Raji (cell line): ENCODE measurements around the gene GPR17.

ENCODE experiments used
- POLR2A ChIP-seq: IDR thresholded peaks from 2 replicates; pipeline ENCODE4 v1.6.1; 2011; ENCODE audit warnings: low read depth, low read length, control low read depth; ENCODE audit not compliant: insufficient read depth

GPR17 gene

DNA sequence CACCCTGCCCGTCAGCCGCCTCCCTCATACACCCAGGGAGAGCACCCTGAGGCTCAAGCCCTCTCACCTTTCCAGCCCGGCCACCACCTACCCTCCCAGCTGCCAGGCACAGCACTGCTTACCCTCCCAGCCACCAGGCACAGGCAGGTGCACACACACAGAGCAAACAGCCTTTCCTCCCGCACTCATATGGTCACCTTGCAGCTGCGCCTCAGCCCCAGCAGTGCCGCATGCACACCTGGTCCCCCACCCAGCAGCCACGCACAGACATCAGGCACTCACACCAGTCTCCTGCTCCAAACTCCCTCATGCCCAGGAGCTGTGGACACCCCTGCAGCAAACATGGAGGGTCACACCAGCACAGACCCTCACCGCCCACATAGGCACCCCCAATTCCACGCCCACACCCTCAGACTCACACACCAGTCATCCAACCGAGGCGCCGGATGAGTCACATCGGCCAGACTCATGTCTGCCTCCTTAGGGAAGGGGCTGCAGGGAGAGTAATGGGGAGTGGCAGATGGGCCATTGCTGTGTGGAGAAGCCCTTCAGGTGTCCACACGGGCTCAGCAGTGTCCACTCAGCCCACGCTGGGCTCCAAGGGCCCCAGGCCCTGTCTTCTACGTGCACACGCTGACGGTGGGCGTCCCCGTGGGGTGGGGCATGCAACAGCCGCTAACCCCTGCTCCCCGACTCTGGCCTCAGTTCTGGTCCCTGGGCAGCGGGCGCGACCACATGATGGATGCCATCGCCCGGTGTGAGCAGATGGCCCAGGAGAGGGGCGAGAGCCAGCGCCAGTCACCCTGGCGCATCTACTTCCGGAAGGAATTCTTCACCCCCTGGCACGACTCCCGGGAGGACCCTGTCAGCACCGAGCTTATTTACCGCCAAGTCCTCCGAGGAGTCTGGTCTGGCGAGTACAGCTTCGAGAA is 22.3 kb upstream of the GPR17 start:
- TF ChIP-seq POLR2A, result no peak

DNA sequence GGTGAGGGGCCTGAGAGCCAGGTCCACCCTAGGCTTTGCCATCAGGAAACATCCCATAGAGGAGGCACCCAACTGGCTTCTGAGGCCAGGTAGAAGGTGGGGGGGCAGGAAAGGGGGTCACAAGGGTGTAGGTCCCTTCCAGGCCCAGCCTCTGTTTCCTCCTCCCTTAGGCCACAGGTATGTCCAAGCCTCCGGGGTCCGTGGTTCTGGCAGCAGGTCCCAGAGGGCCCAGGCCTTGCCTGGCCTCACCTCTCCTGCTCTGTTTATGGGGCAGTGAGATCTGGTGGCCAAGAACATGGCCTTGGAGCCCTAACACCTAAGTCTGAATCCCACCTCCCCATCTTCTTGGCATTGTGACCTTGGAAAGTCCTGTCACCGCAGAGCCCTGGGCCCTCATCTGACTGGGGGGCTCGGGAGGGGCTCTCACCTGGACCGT is 21.6 kb upstream of the GPR17 start:
- no peak for TF ChIP-seq POLR2A

DNA sequence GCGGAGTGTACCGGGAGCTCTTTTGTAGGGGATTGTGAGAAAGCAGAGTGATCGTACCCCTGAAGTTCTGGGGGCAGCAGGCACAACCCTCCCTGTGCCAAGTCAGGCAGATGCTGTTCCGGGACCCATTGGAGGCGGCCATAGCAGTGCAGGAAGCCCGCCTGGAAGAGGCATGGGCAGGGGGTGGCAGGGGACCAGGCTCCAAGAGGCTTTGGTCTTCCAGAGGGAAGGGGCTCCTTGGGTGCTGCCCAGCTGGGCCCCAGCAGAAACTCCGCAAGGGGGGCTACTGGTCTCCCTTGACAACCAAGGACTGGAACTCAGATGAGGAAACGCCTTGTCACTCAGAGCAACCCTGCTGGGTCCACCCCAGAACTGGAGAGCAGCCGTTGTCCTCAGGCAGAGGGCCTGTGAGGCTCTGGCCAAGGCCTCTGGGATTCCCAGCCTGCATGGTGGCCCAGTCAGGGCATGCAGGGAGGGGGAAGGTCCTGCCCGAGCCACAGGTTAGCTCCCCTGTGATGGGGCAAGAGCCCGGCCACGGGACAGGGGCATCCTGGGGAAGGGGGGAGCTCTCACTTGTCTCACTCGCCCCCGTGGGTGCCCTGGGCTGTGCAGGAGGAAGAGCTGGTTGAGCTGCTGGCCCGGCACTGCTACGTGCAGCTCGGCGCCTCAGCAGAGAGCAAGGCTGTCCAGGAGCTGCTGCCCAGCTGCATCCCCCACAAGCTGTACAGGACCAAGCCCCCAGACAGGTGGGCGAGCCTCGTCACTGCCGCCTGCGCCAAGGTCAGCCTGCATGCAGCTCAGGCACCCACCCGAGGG is 21.0 kb upstream of the GPR17 start:
- TF ChIP-seq POLR2A, result no peak

DNA sequence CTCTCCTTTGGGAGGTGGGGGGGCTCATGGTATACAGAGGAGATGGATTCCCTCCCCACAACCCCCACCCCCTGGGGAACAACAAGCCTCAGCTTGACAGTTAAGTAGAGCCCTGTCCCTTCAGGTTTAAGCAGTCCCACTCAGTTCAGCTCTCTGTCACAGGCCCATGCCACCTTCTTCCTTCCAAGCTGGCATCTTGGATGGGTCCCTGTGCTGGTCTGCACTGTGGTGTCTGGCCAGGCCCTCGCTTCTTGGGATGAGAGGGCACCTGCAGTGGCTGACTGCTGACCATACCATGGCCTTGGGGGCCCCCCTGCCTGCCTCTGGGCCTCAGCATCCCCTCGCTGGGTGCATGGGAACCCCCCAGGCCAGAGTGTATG is 20.4 kb upstream of the GPR17 start:
- no peak for TF ChIP-seq POLR2A

DNA sequence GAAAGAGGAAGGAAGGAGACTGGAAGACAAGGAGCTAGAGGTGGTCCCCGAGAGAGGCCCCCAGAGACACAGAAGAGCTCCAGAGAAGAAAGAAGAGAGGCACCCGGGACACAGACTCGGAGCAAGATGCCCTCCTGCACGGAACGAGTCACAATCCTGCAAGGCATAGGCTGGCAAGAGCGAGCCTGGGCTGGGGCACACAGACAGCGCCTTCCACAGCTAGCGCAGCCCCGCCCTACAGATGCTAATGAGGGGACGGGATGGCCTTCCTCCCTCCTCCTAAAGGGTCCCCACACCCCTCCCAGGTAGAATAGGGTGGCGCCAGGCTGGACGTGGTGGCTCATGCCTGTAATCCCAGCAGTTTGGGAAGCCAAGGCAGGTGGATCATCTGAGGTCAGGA is 19.8 kb upstream of the GPR17 start:
- TF ChIP-seq POLR2A, result no peak

DNA sequence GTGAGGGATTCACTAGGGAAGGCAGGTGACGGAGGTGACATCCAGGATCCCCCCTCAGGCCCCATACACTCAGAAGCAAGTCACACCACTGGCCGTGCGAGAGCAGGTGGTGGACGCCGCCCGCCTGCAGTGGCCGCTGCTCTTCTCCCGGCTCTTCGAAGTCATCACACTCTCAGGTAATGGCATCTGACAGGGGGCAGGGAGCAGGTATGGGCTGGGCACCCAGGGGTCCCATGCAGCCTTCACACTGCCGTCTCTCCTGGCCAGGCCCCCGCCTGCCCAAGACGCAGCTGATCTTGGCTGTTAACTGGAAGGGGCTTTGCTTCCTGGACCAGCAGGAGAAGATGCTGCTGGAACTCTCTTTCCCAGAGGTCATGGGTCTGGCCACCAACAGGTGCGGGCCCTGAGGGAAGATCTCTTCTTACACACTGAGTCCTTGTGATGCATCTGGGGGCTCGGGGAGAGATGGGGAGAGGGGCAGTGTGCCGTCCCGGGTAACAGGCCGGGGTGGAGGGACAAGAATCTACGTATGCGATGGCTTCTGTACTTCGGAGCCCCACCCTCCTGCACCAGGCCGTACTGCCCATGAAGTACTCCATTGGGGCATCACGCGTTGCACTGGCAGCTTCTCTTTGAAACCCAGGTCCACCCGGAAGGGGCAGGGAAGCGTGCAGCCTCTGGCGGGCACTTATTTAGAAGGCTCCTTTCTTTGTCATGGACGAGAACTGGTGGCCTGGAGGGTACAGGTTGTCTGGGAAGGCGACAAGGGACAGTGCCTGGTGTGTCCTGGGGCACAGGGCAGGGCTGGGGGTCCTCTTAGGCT is 18.8 kb upstream of the GPR17 start:
- TF ChIP-seq POLR2A, result no peak

DNA sequence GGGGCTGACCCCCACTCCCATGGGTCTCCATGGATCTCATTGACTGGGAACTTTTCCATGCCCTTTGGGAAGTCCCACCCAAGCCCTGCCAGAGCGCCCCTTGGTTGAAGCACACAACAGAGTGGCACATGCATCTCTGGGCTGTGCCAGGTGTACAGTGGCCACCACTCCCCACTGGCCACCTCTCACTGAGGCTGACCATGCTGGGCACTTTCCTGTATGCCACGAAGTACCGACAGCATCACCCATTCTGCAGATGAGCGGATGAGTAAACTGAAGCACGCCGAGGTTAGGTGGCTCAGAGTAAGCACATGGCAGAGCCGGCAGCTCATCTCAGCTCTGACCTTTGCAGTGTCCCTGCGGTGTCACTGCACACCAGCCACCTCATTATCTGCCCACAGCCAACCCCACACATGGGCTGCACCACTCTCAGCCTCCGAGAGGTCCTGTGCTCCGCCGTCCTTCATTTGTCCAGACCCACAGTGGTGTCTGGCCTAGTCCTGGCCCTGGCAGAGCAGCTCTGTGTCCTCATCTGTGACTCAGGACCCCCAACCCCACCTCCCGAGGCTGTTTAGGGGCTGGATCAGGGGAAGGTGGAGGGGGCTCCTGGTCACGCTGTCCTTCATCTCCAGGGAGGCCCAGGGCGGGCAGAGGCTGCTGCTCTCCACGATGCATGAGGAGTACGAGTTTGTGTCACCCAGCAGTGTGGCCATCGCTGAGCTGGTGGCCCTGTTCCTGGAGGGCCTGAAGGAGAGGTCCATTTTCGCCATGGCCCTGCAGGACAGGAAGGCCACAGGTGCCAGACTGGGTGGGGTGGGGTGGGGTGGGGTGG is 18.0 kb upstream of the GPR17 start:
- no peak for TF ChIP-seq POLR2A

DNA sequence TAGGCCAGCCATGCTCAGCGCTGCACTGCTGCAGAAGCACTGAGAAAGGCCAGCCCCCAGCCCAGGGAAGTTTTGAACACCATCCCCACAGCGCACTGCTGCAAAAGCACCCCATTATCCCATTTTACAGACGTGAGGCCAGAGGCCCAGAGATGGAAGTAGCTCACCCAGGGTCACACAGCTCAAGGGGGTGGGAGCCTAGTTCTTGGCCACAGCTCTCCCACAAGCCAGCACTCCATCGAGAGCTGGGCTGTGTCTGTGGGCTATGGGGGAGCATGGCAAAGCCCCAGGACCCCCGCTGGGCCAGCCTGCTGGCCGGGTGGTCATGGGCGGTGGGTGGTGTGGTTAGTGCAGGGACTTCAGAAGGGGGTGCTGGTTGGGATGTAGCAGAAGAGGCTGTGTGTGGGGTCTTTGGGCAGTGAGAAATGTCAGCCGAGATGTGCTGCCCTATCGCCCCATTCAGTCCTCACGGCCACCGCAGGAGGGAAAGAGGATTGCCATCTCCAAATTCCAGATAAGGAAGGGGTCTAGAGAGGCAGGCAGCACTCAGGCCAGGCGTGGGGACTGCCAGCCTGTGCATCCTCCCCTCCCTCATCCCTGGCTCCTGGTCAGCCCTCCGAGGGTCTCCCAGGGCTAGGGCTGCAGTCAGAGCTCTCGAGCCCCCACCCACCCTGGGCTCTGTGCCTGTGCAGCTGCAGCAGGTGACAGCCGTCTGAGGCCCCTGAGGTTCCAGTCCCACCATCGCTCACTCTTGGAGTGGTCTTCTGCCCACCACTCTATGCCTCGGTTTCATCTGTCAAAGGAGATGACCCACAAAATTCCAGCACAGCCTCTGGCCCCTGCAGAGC is 17.0 kb upstream of the GPR17 start:
- no peak for TF ChIP-seq POLR2A

DNA sequence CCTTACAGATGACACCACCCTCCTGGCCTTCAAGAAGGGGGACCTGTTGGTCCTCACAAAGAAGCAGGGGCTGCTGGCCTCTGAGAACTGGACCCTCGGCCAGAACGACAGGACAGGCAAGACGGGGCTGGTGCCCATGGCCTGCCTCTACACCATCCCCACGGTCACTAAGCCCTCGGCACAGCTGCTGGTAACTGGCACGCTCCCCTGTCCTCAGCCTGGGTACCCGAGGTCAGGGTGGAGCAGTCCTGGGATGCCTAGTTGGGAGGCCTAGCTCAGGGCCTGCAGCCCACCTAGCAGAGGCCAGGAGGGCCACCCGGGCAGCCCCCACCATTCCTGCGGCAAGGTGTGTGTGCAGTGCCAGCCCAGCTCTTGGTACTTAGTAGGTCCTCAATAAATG is 16.3 kb upstream of the GPR17 start:
- TF ChIP-seq POLR2A, result no peak

DNA sequence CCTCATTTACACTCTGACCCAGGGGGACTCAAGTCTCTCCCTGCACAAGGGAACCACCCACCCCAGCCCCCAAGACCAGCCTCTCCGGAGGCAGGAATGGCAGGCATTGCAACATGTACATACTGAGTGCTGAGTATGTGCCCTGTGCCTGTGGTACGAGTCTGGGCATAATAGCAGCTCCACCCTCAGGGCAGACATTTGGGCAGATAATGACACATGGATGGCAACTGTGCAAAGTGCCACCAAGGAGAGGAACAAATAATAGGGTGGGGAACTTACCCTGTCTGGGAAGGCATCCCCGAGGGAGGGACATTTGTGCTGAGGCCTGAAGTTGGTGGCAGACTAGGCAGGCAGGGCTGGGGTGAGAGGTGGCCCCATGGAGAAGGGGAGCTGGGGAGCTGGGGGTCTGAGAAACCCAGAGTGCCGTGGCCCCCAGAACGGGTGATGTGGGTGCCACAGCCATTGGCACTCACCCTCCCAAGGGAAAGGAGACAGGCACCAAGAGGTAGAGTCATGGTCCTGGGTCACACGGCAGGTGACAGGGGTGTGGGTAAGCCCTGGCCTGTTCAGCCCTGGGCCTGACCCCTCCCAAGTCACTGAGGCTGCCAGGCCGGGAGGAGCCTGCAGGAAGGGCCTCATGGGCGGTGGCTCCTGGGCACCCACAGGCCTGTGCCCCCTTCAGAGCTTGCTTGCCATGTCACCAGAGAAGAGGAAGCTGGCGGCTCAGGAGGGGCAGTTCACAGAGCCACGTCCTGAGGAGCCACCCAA is 15.7 kb upstream of the GPR17 start:
- TF ChIP-seq POLR2A, result no peak

DNA sequence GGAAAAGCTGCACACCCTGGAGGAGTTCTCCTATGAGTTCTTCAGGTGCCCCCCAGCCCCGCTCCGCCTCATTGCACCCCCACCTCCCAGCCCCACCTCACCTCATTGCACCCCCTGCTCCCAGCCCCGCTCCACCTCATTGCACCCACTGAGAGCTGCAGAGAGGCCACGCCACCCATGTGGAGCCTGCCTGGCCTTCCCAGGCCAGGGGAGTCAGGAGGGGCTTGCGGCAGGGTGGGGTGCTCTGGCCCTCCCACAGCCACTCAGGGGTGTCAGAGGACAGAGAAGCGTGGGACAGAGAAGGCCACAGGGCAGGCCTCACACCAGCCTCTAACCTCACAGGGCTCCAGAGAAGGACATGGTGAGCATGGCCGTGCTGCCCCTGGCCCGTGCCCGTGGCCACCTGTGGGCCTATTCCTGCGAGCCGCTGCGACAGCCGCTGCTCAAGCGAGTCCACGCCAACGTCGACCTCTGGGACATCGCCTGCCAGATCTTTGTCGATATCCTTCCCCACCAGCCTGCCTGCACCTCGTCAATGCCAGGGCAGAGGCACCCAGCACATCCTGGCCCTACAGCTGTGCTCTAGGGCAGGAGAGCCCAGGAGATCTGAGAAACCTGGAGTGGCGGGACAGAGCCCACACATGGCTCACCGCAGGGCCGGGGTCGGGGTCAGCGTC is 15.0 kb upstream of the GPR17 start:
- TF ChIP-seq POLR2A, result no peak

DNA sequence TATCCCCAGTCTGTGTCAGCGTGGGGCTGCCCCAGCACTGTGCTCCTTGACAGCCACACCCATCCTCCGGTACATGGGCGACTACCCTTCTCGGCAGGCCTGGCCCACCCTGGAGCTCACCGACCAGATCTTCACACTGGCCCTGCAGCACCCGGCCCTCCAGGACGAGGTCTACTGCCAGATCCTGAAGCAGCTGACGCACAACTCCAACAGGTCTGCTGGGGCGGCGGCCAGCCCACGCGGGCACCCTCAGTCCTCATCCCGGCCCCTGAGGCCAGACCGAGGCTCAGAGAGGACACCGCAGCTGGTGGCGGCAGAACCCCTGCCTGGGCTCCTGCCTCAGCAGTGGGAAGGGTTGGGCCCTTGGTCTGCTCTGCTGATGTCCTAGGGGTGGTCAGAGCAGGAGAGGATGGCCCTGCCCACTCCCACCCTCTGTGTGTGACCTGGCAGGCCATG is 14.4 kb upstream of the GPR17 start:
- no peak for TF ChIP-seq POLR2A

DNA sequence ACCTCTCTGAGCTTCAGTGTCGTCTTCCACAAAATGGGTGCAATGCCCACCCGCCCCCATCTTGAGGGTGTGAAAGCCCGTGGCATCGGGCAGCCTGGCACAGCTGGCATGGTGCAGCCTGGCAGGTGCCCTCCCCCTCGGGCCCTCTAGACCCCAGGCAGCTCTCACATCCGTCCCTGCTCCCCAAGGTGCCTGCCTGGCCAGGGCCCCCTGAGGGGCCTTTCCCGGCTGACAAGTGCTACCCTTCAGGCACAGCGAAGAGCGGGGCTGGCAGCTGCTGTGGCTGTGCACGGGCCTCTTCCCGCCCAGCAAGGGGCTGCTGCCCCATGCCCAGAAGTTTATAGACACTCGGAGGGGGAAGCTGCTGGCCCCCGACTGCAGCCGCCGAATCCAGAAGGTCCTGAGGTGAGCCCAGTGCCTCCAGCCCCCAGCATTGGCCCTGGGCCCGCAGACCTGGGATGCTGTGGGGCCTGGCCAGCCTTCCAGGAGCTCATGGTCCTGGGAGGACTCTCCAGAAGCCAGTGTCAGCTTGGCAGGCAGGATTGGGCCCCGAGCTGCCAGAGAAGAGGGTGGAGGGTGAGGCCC is 13.9 kb upstream of the GPR17 start:
- no peak for TF ChIP-seq POLR2A
